Activated CD8-positive, alpha-beta memory T cell treated with anti-CD3 and anti-CD28 coated beads, Interleukin-2, amount 50 U/mL, for 1 hour (primary cell): ENCODE measurements around the gene PRLH.
"Not testable (repeated sequence)": the region's sequence is repeated elsewhere in the genome, so short reads cannot be mapped to it uniquely, and the experiment has no call there.

Source experiments
- DNase-seq: peaks from one replicate; pipeline ENCODE4 v3.0.0-alpha.2; 2020; ENCODE audit errors: extremely low read depth

The PRLH gene

GRCh38 chr2:237581751-237582746 lies 15.7 kb downstream of the PRLH start:
- DNase-seq: peak; percentile 29

- DNase-seq: no peak
Measured at GRCh38 chr2:237583385-237584295, 17.3 kb downstream of the PRLH start.

DNA sequence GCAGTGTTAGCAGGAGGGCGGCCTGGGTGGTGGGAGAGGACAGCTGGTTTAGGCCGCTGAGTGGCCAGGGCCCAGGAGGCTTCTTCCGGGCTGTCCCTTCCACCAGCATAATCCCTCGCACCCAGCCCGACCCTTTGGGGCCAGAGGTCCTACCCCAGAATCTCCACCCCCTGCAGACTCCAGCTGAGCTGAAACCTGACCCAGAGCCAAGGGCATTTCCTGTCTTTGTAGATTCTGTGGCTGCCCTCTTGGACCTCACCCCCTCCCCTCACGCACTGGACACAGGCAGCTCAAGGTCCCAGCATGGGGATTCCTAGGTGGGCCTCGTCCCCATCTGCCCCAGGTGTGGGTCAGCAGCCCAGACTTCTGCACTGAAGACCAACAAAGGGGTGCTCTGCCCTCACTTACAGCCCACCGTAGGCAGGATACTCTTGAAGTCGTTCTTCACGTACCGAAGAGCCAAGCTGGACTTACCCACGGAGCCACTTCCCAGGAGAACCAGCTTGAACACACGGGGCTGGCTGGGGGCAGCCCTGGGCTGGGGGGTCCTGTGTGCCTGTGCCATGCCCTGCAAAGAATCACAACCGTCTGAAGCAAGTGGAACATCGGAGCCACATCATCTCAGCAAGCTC lies 19.3 kb downstream of the PRLH start:
- no peak for DNase-seq

- DNase-seq: no peak
Measured at GRCh38 chr2:237588044-237588696, 21.8 kb downstream of the PRLH start.

- no peak for DNase-seq
Measured at GRCh38 chr2:237590272-237591140, 24.1 kb downstream of the PRLH start, which contains the start of gene RAB17. RAB17 (minus strand) TSS chr2:237590734; CDS start chr2:237586154, 4,580 bp downstream.

DNA sequence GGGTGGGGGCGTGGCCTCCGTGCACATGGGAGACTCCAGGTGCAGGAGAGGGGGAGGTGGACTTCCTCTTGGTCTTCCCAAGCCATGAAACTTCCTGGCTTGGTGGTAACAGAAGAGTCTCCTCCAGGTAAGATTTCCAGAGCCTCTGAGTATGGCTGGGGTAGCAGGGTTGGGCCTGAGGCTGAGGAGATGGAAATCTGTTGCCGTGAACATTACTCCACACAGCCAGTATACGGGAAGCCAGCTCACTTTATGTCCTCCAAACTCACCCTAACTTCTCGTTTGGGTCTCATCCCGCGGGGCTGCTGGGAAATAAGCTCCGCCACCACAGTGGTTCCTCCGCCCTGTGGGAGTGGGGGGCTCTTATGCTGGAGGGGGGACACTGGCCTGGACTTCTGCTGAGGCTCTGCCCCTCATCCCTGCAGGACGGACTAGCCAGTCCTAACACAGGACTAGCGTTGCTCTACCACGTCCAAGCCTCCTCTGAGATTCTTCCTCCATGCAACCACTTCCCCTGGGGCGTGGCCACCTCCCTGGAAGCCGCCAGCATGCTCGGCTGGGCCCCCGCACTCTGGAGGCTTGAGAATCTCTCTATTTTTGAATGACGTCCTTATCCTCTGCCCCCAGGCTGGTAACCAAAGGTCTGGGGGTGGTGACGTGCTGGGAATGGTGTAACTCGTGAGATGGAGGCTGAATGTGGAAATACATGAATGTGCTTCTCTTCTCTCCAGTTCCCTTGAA lies 24.9 kb downstream of the PRLH start:
- no peak for DNase-seq

GRCh38 chr2:237592425-237592980 lies 26.1 kb downstream of the PRLH start:
- no peak for DNase-seq

GRCh38 chr2:237593036-237593435 lies 26.7 kb downstream of the PRLH start:
- no peak for DNase-seq

DNA sequence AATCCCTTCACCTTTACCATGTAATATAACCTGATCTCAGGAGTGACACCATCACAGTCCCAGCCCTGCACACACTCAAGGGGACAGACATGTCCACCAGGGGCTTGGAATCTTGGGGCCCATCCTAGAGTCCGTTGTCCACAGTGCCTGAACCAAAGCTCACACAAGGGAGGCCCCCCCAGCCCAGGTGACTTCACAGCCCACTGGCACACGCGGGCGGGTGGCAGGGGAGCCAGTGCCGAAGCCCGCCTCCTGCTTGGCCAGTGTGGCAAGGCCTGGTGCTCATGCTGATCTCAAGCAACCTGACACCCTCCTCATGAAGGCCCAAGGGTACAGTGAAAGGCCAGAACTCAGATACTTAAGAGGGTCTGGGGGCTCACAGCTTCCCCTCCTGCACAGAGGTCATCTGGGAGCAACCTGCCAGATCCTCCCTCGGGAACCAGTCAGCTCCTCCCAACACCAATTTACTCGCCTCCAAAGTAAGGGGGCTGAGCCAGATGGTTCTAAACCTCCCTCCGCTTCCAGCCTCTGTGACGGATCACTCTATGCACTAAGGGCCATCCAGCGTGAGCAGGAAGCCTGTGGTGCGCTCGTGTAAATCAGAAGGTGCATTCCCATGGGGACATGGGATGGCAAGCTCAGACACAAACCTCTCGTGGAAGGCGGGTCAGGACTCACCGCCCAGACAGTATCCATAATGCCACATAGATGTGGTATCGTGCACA lies 27.4 kb downstream of the PRLH start:
- DNase-seq: no peak

- no peak for DNase-seq
Measured at GRCh38 chr2:237594514-237594871, 28.1 kb downstream of the PRLH start.

DNA sequence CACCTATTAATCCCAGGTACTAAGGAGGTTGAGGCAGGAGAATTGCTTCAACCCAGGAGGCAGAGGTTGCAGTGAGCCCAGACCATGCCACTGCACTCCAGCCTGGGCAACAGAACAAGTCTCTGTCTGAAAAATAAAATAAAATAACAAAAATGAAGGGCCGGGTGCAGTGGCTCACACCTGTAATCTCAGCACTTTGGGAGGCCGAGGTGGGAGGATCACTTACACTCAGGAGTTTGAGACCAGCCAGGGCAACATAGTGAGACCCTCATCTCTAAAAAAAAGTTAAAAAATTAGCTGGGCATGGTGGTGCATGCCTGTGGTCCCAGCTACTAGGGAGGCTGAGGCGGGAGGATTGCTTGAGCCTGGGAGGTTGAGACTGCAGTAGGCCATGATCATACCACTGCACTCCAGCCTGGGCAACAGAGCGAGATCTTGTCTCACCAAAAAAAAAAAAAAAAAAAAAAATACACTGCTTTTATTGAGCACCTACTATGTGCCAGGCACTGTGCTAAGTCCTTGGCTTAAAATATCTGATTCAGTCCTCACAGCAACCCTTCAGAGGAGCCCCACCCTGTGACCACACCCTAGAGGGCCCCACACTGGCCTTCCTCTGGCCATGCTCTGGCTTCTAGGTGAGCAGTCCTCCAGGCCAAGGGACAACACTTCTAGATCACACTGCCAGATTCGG lies 29.6 kb downstream of the PRLH start:
- DNase-seq: not testable (repeated sequence)

DNA sequence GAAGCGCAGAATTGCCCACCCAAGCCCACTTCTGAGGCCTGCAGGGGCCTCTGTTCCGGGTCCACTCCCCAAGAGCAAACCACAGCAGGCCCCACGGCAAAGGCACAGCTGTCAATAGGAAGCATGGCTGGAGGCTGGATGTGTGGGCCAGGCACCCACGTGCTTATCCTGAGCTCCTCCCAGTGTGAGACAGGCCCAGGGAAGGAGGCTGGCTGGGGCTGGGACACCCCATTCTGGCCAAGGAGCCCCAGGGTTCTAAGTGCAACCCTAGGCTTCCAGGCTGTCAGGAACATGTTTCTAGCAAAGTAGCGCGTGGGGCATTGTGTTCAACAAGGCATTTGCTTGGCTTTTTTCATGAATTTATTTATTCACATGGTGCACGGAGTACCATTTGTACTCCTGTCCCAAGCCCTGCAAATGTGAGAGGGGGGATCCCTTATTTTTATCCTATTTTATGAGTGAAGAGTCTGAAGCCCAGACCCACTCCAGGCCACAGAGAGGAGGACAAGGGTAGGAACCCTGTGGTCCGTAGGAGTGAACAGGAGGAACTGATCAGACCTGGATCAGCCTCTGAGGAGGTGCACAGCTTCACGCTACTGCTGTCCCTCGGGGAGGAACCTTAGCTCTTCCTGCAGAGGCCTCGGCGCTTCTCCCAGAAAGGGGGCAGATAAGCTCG lies 30.3 kb downstream of the PRLH start:
- no peak for DNase-seq

DNA sequence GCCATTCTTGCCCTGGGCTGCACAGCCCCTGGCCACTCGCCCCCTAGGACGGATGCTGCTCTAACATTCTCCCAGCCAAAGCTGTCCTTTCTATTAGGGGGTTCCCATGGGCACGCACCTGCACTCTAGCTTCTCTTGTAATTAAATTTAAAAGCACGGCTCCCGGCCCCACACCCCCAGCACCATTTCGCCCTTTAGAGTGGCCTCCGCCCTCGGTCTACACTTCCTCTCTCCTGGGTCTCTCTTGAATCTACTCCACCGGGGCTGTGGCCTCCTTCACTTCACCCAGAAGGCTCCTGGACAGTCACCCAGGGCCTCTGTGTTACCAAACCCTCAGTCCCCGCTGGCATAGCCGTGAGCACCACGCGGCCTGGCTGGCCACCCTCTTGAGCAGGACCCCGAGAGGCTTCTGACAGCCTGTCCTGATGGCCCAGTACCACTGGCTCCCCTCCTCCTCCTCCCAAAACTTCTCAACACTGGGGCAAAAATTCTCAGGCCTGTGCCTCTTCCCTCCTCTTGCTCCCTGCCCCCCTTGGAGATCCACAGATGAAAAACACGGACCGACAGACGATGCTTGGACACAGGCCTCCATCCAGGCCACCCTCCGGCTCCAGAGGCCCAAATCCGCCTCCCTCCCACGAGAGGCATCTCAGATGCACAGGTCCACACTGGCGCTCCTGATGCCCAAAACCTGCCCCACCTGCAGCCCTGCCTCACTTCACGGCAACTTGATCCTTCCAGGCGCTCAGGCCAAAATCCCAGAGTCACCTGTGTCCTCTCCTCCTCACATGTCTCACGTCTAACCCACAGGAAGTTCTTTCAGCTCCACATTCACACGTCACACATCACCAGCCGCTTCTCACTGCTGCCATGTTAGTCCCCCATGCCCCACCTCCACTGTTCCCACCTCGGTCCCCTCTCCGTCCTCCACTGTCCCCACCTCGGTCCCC lies 31.1 kb downstream of the PRLH start:
- DNase-seq: no peak

GRCh38 chr2:237598468-237599208 lies 32.3 kb downstream of the PRLH start:
- DNase-seq: no peak

DNA sequence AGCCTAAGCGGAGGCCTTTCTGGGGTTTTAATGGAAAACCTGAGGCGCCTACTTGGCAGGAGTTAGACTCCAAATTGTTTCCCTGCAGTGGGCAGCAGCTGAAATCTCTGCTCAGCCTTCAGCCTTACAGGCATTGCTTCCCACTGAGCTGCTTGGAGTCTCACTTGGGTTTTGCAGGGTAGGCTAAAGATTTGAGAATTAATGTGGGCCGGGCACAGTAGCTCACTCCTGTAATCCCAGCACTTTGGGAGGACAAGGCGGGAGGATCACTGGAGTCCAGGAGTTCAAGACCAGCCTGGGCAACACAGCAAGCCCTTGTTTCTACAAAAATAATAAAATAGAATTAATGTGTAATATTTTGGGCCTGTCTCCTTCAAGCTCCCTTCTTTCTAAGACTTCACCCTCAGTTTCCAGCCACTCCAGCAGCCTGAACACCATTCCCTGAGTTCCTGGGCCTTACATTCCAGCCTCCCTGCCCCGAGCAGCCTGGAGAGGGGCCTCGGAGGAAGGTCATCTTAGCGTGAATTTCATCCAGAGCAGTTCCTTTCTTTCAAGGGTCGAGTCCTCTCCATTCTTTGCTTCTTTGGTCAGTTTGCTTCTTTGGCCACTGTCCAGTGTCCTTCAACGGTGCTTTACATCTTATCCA lies 33.2 kb downstream of the PRLH start:
- no peak for DNase-seq
